Glomerular visceral epithelial cell (primary cell): ENCODE results near the gene STIM2.
"Not testable (repeated sequence)": the region's sequence is repeated elsewhere in the genome, so short reads cannot be mapped to it uniquely, and the experiment has no call there.

Source experiments
- DNase-seq: peaks from one replicate; pipeline ENCODE4 v3.0.0-alpha.2; 2016; ENCODE audit errors: extremely low spot score

STIM2 gene

GRCh38 chr4:26953366-26953765 is 92.7 kb downstream of the STIM2 start:
- DNase-seq, result no peak

DNA sequence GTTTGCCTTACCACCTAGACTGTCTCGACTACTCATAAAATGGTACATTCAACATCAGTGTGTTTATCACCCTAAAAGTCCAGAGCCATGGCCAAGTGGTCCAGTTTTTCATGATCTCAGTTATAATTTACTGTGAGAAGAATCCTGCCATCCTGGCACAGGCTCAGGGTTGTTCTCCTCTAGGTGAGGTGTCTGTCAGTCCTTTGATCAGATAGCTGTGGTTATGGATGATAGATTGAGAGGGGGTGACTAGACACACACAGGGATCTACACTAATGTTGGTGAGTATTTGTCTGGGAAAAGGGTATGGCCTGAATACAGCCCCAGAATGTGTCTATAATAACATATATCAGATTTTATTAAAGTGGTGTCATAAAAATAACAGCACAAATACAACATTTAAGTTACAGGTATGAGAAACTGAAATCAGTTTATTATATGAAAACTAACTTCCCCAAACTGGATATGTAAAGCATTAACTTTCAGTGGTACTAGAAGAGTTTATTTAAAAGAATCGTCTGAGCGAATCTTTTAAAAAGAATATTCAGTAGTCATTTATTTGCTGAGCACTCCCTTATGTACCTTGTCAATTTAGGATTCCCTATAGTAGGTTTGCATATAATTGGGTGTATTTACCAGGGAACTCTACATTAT is 93.3 kb downstream of the STIM2 start:
- no peak for DNase-seq

DNA sequence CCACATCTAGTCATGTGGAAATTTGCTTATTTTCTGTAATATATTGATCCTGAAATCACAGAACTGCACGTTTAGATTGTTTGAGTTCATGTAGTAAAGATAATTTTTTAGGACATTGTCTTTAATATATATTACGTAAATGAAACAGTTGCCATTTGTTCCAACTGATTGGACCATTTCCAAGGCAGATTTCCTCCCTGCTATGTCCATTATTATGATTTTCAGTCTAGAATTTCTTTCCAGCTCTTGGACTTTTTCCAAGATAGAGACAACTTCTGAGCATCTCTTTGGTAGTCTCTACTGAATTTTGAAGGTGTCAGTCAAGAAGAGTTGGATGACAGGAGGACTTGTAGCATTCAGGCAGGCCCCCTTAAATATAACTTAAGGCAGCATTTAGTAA is 94.6 kb downstream of the STIM2 start:
- no peak for DNase-seq

DNA sequence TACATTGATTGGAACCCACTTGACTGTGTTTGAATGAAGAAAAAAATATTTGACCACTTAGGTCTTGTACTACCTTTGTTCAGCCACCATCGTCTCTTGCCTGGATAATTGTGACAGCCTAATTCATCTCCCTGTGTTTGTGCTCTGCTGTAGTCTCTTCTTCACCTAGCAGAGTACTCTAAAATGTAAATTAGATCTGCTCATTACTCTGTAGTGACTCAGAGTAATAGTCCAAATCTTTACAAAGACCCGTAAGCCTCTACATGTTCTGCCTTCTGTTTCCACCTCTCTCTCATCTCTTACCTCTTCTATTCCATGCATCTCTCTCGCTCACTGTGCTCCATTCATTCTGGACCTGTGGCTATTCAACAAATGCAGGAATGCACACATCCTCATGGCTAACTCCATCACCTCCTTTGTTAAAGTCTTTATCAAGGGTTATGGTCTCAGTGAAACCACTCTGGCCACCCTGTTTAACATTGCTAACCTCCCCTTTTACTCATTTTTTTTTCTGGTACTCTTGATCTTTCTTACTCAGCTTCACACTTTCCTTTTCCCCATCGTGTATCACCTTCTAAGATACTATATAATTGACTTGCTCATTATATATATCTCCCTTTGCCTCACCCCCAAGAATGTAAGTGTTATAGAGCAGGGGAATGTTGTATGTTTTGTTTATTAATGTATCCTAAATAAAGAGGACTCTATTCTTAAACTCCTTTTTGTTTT is 98.4 kb downstream of the STIM2 start:
- DNase-seq, result no peak

GRCh38 chr4:26959654-26960047 is 99.0 kb downstream of the STIM2 start:
- no peak for DNase-seq

- DNase-seq, result no peak
Measured at GRCh38 chr4:26962720-26963119, 102.1 kb downstream of the STIM2 start.

GRCh38 chr4:26964512-26964911 is 103.9 kb downstream of the STIM2 start:
- DNase-seq, result no peak

GRCh38 chr4:26964994-26965393 is 104.4 kb downstream of the STIM2 start:
- DNase-seq, result no peak

DNA sequence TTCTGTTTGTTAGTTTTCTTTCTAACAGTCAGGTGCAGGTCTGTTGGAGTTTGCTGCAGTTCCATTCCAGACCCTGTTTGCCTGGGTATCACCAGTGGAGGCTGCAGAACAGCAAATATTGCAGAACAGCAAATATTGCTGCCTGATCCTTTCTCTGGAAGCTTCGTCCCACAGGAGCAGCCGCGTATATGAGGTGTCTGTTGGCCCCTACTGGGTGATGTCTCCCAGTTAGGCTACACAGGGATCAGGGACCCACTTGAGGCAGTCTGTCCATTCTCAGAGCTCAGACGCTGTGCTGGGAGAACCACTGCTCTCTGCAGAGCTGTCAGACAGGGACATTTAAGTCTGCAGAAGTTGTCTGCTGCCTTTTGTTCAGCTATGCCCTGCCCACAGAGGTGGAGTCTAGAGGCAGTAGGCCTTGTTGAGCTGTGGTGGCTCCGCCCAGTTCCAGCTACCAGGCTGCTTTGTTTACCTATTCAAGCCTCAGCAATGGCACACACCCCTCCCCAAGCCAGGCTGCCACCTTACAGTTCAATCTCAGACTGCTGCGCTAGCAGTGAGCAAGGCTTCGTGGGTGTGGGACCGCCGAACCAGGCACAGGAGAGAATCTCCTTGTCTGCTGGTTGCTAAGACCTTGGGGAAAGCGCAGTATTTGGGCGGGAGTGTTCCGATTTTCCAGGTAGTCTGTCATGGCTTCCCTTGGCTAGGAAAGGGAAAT is 115.0 kb downstream of the STIM2 start:
- DNase-seq, result not testable (repeated sequence)

- DNase-seq, result no peak
Measured at GRCh38 chr4:26978387-26979053, 117.9 kb downstream of the STIM2 start.

- DNase-seq, result no peak
Measured at GRCh38 chr4:26984896-26985295, 124.3 kb downstream of the STIM2 start.

- no peak for DNase-seq
Measured at GRCh38 chr4:26985873-26986272, 125.2 kb downstream of the STIM2 start.

GRCh38 chr4:26987191-26987590 is 126.5 kb downstream of the STIM2 start:
- no peak for DNase-seq

- no peak for DNase-seq
Measured at GRCh38 chr4:26991057-26991456, 130.4 kb downstream of the STIM2 start.

- DNase-seq, result no peak
Measured at GRCh38 chr4:26992657-26993361, 132.2 kb downstream of the STIM2 start.

DNA sequence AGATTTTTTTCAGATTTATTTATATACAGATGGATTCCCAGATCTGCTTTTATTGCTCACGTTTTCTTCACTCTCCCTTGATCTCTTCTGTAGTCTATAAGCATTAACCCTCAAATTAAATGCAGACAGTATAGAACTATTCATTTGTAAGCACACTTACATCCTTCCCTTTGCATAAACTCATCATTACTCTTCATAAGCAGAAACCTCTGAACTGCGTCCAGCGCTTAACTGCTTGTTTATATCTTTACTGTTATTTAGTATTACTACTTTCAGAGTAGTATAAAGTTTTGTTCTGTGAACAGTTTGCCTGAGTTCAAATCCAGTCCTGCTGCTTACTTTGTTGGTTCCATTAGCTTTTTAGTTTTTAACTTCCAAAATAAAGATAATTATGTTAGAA is 132.9 kb downstream of the STIM2 start:
- no peak for DNase-seq

GRCh38 chr4:26993967-26994366 is 133.3 kb downstream of the STIM2 start:
- DNase-seq, result no peak

- DNase-seq, result no peak
Measured at GRCh38 chr4:26995316-26995715, 134.7 kb downstream of the STIM2 start.

- DNase-seq, result no peak
Measured at GRCh38 chr4:26996745-26997144, 136.1 kb downstream of the STIM2 start.

GRCh38 chr4:26999689-27000088 is 139.0 kb downstream of the STIM2 start:
- no peak for DNase-seq

GRCh38 chr4:27000122-27000521 is 139.5 kb downstream of the STIM2 start:
- no peak for DNase-seq

GRCh38 chr4:27000820-27001219 is 140.2 kb downstream of the STIM2 start:
- DNase-seq, result no peak
